ENCODE measurements around the gene GREB1. TPM values are rescaled to one million over a fixed set of nuclear protein-coding genes. Genes with fewer than 3 reads are reported as not detected.

The GREB1 gene
- total and polyA plus RNA-seq, 2 of the 13 experiments (the other 11 are each of a cell fraction or from before 2014, with no cell fraction given), result 31.3 to 61.2 TPM

DNA sequence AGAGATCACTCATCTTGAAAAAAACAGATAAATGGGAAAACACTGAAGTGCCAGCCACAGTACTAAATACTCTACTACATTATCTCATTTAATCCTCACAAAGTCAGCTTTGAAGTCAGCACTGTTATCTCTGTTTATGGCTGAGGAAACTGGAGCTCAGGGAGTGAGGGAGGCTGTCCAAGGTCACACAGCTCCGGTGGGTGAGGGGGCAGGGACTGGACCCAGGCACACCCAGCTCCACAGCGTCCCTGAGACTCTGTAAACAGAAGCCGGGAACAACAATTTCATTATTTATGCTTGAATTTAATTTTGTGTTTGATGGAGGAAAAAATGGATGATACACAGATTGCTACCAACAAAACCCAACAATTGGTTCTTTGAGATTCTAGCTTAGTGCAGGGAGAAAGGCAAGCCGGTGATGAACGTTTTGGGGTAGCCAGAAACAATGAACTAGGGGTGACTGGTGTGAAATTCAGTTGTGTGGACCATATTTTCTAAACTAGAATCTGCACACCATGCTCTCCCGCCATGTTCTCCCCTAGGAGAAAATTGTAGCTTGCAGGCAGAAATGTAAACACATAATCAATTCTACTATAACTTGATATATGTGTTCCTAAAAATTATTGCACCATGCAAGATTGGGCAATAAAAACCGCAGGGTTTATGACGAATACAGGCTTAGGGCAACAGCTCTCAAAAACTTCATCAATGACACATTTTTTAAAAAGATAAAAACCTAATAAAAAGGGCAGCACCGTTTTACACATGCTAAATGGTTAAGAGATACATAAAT lies at the start of gene GREB1 (continued):
- TF ChIP-seq HCFC1 (IDR thresholded peaks at IDR 0.05; ENCODE audit: low read depth, low read length) (no peak), NFYC (CRISPR knock-in tag; IDR thresholded peaks at IDR 0.05) (no peak), RNF2 (conservative IDR thresholded peaks at IDR 0.05; ENCODE audit: low read depth) (no peak), LCORL (IDR thresholded peaks at IDR 0.05) (no peak), LCORL (CRISPR knock-in tag; IDR thresholded peaks at IDR 0.05) (peak; percentile 76), KMT2B (CRISPR knock-in tag; IDR thresholded peaks at IDR 0.05) (no peak; the same call in 1 of the 2 replicates), JUNB (CRISPR knock-in tag; IDR thresholded peaks at IDR 0.05; ENCODE audit: borderline replicate concordance) (no peak), XRCC5 (optimal IDR thresholded peaks at IDR 0.05; ENCODE audit: low read length) (no peak), ZSCAN25 (CRISPR knock-in tag; IDR thresholded peaks at IDR 0.05) (peak; percentile 63; the same call in 1 of the 2 replicates), ZNF567 (CRISPR knock-in tag; IDR thresholded peaks at IDR 0.05; ENCODE audit: borderline replicate concordance) (no peak), ZNF552 (CRISPR knock-in tag; IDR thresholded peaks at IDR 0.05; ENCODE audit: borderline replicate concordance) (no peak), ZNF430 (CRISPR knock-in tag; IDR thresholded peaks at IDR 0.05) (no peak), MYNN (CRISPR knock-in tag; IDR thresholded peaks at IDR 0.05; ENCODE audit: low read depth) (no peak)
- TF ChIP-seq, protein P1, sequence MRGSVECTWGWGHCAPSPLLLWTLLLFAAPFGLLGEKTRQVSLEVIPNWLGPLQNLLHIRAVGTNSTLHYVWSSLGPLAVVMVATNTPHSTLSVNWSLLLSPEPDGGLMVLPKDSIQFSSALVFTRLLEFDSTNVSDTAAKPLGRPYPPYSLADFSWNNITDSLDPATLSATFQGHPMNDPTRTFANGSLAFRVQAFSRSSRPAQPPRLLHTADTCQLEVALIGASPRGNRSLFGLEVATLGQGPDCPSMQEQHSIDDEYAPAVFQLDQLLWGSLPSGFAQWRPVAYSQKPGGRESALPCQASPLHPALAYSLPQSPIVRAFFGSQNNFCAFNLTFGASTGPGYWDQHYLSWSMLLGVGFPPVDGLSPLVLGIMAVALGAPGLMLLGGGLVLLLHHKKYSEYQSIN (CRISPR knock-in tag; IDR thresholded peaks at IDR 0.05; ENCODE audit: borderline replicate concordance), result no peak
- TF ChIP-seq, protein P2, sequence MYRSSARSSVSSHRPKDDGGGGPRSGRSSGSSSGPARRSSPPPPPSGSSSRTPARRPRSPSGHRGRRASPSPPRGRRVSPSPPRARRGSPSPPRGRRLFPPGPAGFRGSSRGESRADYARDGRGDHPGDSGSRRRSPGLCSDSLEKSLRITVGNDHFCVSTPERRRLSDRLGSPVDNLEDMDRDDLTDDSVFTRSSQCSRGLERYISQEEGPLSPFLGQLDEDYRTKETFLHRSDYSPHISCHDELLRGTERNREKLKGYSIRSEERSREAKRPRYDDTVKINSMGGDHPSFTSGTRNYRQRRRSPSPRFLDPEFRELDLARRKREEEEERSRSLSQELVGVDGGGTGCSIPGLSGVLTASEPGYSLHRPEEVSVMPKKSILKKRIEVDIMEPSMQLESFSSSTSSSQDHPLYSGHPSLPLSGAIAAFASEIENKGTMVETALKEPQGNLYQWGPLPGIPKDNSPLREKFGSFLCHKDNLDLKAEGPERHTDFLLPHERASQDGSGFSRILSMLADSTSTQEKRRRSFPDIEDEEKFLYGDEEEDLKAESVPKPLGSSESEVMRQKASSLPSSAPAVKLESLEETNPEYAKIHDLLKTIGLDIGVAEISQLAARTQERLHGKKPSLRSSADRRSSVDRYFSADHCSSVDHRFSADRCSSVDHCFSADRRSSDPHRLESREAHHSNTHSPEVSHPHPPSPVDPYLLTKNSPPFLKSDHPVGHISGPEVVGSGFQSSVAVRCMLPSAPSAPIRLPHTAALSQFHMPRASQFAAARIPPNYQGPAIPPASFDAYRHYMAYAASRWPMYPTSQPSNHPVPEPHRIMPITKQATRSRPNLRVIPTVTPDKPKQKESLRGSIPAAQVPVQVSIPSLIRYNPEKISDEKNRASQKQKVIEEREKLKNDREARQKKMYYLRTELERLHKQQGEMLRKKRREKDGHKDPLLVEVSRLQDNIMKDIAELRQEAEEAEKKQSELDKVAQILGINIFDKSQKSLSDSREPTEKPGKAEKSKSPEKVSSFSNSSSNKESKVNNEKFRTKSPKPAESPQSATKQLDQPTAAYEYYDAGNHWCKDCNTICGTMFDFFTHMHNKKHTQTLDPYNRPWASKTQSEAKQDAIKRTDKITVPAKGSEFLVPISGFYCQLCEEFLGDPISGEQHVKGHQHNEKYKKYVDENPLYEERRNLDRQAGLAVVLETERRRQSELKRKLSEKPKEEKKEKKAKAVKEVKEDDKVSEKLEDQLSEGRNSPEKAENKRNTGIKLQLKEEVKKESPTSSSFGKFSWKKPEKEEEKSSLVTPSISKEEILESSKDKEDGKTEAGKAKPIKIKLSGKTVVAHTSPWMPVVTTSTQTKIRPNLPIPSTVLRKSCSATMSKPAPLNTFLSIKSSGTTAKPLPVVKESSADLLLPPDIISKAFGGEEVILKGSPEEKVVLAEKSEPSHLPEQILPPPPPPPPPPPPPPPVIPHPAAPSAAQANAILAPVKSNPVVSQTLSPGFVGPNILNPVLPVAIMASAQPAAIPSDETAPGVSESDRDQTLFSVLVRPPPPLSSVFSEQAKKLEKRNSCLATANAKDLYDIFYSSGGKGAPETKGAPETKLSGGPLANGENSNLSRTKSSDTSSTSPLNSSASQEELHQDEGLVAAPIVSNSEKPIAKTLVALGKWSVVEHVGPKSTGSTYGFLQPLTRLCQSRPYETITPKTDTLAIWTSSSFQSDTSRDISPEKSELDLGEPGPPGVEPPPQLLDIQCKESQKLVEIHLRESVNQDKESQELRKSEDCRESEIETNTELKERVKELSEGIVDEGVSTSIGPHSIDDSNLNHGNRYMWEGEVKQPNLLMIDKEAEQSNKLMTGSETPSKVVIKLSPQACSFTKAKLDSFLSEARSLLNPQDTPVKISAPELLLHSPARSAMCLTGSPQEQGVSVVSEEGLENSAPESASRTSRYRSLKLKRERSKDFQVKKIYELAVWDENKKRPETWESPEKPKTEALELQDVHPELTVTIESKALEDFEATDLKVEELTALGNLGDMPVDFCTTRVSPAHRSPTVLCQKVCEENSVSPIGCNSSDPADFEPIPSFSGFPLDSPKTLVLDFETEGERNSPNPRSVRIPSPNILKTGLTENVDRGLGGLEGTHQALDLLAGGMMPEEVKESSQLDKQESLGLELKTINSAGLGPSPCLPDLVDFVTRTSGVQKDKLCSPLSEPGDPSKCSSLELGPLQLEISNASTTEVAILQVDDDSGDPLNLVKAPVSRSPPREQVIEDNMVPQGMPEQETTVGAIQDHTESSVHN (CRISPR knock-in tag; IDR thresholded peaks at IDR 0.05), result no peak
- TF ChIP-seq, protein P3, sequence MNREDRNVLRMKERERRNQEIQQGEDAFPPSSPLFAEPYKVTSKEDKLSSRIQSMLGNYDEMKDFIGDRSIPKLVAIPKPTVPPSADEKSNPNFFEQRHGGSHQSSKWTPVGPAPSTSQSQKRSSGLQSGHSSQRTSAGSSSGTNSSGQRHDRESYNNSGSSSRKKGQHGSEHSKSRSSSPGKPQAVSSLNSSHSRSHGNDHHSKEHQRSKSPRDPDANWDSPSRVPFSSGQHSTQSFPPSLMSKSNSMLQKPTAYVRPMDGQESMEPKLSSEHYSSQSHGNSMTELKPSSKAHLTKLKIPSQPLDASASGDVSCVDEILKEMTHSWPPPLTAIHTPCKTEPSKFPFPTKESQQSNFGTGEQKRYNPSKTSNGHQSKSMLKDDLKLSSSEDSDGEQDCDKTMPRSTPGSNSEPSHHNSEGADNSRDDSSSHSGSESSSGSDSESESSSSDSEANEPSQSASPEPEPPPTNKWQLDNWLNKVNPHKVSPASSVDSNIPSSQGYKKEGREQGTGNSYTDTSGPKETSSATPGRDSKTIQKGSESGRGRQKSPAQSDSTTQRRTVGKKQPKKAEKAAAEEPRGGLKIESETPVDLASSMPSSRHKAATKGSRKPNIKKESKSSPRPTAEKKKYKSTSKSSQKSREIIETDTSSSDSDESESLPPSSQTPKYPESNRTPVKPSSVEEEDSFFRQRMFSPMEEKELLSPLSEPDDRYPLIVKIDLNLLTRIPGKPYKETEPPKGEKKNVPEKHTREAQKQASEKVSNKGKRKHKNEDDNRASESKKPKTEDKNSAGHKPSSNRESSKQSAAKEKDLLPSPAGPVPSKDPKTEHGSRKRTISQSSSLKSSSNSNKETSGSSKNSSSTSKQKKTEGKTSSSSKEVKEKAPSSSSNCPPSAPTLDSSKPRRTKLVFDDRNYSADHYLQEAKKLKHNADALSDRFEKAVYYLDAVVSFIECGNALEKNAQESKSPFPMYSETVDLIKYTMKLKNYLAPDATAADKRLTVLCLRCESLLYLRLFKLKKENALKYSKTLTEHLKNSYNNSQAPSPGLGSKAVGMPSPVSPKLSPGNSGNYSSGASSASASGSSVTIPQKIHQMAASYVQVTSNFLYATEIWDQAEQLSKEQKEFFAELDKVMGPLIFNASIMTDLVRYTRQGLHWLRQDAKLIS (CRISPR knock-in tag; IDR thresholded peaks at IDR 0.05), result no peak

Measured in HepG2 (cell line).